ENCODE results near the gene ARL15.

DNA sequence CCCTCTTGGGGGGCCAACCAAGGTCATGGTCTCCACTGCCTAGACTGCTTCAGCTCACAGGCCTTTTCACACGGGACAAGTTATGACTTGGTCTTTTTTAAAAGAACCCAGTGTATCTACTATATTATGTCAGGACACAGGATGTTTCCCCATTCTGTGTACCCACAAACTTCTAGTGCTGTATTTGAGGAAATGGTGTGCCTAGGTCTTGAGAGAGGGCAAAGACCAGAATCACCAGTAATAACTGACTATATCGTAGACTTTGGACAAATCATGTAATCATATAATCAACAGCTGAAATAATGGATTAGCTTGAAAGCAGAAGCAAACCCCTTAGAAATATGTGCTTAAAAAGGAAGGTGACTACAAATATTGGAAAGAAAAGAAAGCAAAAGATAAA is 133.3 kb downstream of the ARL15 start:
- TF ChIP-seq, protein P1, sequence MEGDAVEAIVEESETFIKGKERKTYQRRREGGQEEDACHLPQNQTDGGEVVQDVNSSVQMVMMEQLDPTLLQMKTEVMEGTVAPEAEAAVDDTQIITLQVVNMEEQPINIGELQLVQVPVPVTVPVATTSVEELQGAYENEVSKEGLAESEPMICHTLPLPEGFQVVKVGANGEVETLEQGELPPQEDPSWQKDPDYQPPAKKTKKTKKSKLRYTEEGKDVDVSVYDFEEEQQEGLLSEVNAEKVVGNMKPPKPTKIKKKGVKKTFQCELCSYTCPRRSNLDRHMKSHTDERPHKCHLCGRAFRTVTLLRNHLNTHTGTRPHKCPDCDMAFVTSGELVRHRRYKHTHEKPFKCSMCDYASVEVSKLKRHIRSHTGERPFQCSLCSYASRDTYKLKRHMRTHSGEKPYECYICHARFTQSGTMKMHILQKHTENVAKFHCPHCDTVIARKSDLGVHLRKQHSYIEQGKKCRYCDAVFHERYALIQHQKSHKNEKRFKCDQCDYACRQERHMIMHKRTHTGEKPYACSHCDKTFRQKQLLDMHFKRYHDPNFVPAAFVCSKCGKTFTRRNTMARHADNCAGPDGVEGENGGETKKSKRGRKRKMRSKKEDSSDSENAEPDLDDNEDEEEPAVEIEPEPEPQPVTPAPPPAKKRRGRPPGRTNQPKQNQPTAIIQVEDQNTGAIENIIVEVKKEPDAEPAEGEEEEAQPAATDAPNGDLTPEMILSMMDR (conservative IDR thresholded peaks at IDR 0.05; ENCODE audit: low read depth, low read length), result no peak
- no peak for TF ChIP-seq EZH2phosphoT487 (IDR thresholded peaks at IDR 0.05; ENCODE audit: borderline replicate concordance, low read length)
- no peak for TF ChIP-seq EZH2 (IDR thresholded peaks at IDR 0.05; ENCODE audit: low read length, unreplicated experiment)

Measured in PC-3 (cell line).